HEK293 (cell line): Measurements from ENCODE around the gene UCMA.

Source experiments
- CTCF ChIA-PET: fragments of 350-600 bp; formaldehyde crosslinking; extraction: SDS; loops from one replicate; lab custom pipeline; 2021; ENCODE audit warnings: antibody characterized with exemption; lab: Yijun Ruan, JAX
- POLR2A ChIA-PET: fragments of 300-600 bp; formaldehyde crosslinking; extraction: SDS; loops from one replicate; lab custom pipeline; 2020; ENCODE audit warnings: antibody characterized with exemption, inconsistent platforms; lab: Yijun Ruan, JAX
- H3K27ac ChIP-seq: fragments of 200-500 bp; sonication (Bioruptor generic); 2 replicates; pipeline ENCODE4 v1.5.1; 2014; ENCODE audit warnings: low read depth, low read length, control low read depth, inconsistent platforms; ENCODE audit errors: extremely low read depth
- H3K36me3 ChIP-seq, 2 experiments: fragments of 200-500 bp in 1 of 2; sonication (Bioruptor generic) in 1 of 2; 1 replicate in 1 of 2; 2 replicates in 1 of 2; pipeline ENCODE4 v1.5.1; 2014 to 2017; ENCODE audit warnings: inconsistent platforms in 2 of 2, low read length in 2 of 2; ENCODE audit not compliant: control insufficient read depth in 2 of 2, insufficient read depth in 1 of 2
- H3K4me1 ChIP-seq: fragments of 200-500 bp; sonication (Bioruptor generic); 2 replicates; pipeline ENCODE4 v1.5.1; 2014; ENCODE audit warnings: mild to moderate bottlenecking, low read length, inconsistent platforms; ENCODE audit not compliant: control insufficient read depth, insufficient read depth
- H3K4me3 ChIP-seq: 2 replicates; pipeline ENCODE4 v1.5.1; 2011; ENCODE audit warnings: low read depth, mild to moderate bottlenecking, control low read depth, low read length, moderate library complexity
- H3K9me3 ChIP-seq: fragments of 200-500 bp; sonication (Bioruptor generic); 2 replicates; pipeline ENCODE4 v1.5.1; 2014; ENCODE audit warnings: low read depth, low read length, inconsistent platforms; ENCODE audit not compliant: control insufficient read depth, insufficient read depth
- CTCF ChIP-seq: fragments of 450-650 bp; formaldehyde crosslinking; IDR thresholded peaks from 2 replicates; pipeline ENCODE4 v1.5.1; 2016; ENCODE audit warnings: missing biosample characterization, missing genetic modification characterization
- EGR2 ChIP-seq: fragments of 450-650 bp; formaldehyde crosslinking; IDR thresholded peaks from 2 replicates; pipeline ENCODE4 v1.5.1; 2016; ENCODE audit warnings: low read depth, missing biosample characterization, missing genetic modification characterization
- INSM2 ChIP-seq: fragments of 450-650 bp; formaldehyde crosslinking; IDR thresholded peaks from 2 replicates; pipeline ENCODE4 v1.5.1; 2016; ENCODE audit warnings: missing biosample characterization, missing genetic modification characterization
- REST ChIP-seq: fragments of 450-650 bp; formaldehyde crosslinking; IDR thresholded peaks from 2 replicates; pipeline ENCODE4 v1.5.1; 2016; ENCODE audit warnings: missing biosample characterization, missing genetic modification characterization
- SETDB1 ChIP-seq: IDR thresholded peaks from one replicate; pipeline ENCODE4 v1.6.1; 2017; ENCODE audit warnings: mild to moderate bottlenecking, low read length, moderate library complexity, mixed read lengths; ENCODE audit not compliant: insufficient read length
- SP3 ChIP-seq: fragments of 450-650 bp; formaldehyde crosslinking; IDR thresholded peaks from 2 replicates; pipeline ENCODE4 v1.5.1; 2016; ENCODE audit warnings: missing biosample characterization, missing genetic modification characterization
- ZBTB7A ChIP-seq: fragments of 450-650 bp; formaldehyde crosslinking; IDR thresholded peaks from 2 replicates; pipeline ENCODE4 v1.5.1; 2016; ENCODE audit warnings: low read depth, missing biosample characterization, missing genetic modification characterization
- ZBTB8A ChIP-seq: fragments of 450-650 bp; formaldehyde crosslinking; IDR thresholded peaks from 2 replicates; pipeline ENCODE4 v1.5.1; 2016; ENCODE audit warnings: missing biosample characterization, missing genetic modification characterization
- ZFP3 ChIP-seq: fragments of 450-650 bp; formaldehyde crosslinking; IDR thresholded peaks from 2 replicates; pipeline ENCODE4 v1.5.1; 2016; ENCODE audit warnings: low read depth, missing biosample characterization, missing genetic modification characterization
- ZFP41 ChIP-seq: fragments of 450-650 bp; formaldehyde crosslinking; IDR thresholded peaks from 2 replicates; pipeline ENCODE4 v1.5.1; 2016; ENCODE audit warnings: missing biosample characterization, missing genetic modification characterization, borderline replicate concordance
- ZNF140 ChIP-seq: fragments of 450-650 bp; formaldehyde crosslinking; IDR thresholded peaks from 2 replicates; pipeline ENCODE4 v1.5.1; 2016; ENCODE audit warnings: missing biosample characterization, missing genetic modification characterization
- ZNF148 ChIP-seq: fragments of 450-650 bp; formaldehyde crosslinking; IDR thresholded peaks from 2 replicates; pipeline ENCODE4 v1.5.0; 2017; ENCODE audit warnings: missing biosample characterization, missing genetic modification characterization, borderline replicate concordance
- ZNF184 ChIP-seq: fragments of 450-650 bp; IDR thresholded peaks from 2 replicates; pipeline ENCODE4 v1.5.1; 2018; ENCODE audit warnings: missing biosample characterization, mild to moderate bottlenecking, missing genetic modification characterization
- ZNF211 ChIP-seq: fragments of 450-650 bp; formaldehyde crosslinking; IDR thresholded peaks from 2 replicates; pipeline ENCODE4 v1.5.1; 2016; ENCODE audit warnings: low read depth, missing biosample characterization, missing genetic modification characterization
- ZNF362 ChIP-seq: fragments of 450-650 bp; formaldehyde crosslinking; IDR thresholded peaks from 2 replicates; pipeline ENCODE4 v1.5.1; 2016; ENCODE audit warnings: missing biosample characterization, missing genetic modification characterization
- ZNF394 ChIP-seq: fragments of 450-650 bp; formaldehyde crosslinking; IDR thresholded peaks from 2 replicates; pipeline ENCODE4 v1.5.1; 2016; ENCODE audit warnings: missing biosample characterization, missing genetic modification characterization, mild to moderate bottlenecking, moderate library complexity, borderline replicate concordance
- ZNF488 ChIP-seq: fragments of 450-650 bp; formaldehyde crosslinking; IDR thresholded peaks from 2 replicates; pipeline ENCODE4 v1.5.1; 2016; ENCODE audit warnings: missing biosample characterization, missing genetic modification characterization
- ZNF555 ChIP-seq: fragments of 450-650 bp; formaldehyde crosslinking; conservative IDR thresholded peaks from 2 replicates; pipeline ENCODE4 v1.5.1; 2017; ENCODE audit warnings: missing biosample characterization, mild to moderate bottlenecking, missing genetic modification characterization, inconsistent platforms
- ZNF623 ChIP-seq: fragments of 450-650 bp; formaldehyde crosslinking; IDR thresholded peaks from 2 replicates; pipeline ENCODE4 v1.5.1; 2016; ENCODE audit warnings: missing biosample characterization, missing genetic modification characterization
- ZNF660 ChIP-seq: fragments of 450-650 bp; IDR thresholded peaks from 2 replicates; pipeline ENCODE4 v1.5.1; 2018; ENCODE audit warnings: missing biosample characterization, mild to moderate bottlenecking, missing genetic modification characterization
- ZNF670 ChIP-seq: fragments of 450-650 bp; formaldehyde crosslinking; IDR thresholded peaks from 2 replicates; pipeline ENCODE4 v1.5.1; 2016; ENCODE audit warnings: missing biosample characterization, missing genetic modification characterization, low read depth
- ZNF707 ChIP-seq: fragments of 450-650 bp; formaldehyde crosslinking; IDR thresholded peaks from 2 replicates; pipeline ENCODE4 v1.5.1; 2016; ENCODE audit warnings: missing biosample characterization, missing genetic modification characterization

The UCMA gene

GRCh38 chr10:13242260-13242659 is 8.1 kb upstream of the UCMA start (continued):
- TF ChIP-seq REST (0 out of 2 replicates have a peak, but pooled peaks have one; percentile 14), ZNF394 (tag by site-specific recombination) (peak; percentile 88), ZNF140 (0 out of 2 replicates have a peak, but pooled peaks have one; percentile 12), ZBTB8A (0 out of 2 replicates have a peak, but pooled peaks have one; percentile 30), ZNF555 (tag by site-specific recombination) (peak; percentile 36)

GRCh38 chr10:13241613-13242012 is 7.4 kb upstream of the UCMA start:
- no peak for TF ChIP-seq SETDB1
- no peak for TF ChIP-seq ZNF670 (tag by site-specific recombination)
- TF ChIP-seq ZNF623 (tag by site-specific recombination) = no peak
- no peak for TF ChIP-seq ZNF184 (tag by site-specific recombination)
- no peak for TF ChIP-seq ZNF488 (tag by site-specific recombination)
- TF ChIP-seq INSM2 (tag by site-specific recombination) = no peak
- TF ChIP-seq SP3 (tag by site-specific recombination) = no peak
- TF ChIP-seq ZFP41 (tag by site-specific recombination) = no peak
- ChIA-PET POLR2A (no interaction called here), CTCF (interaction anchor here (0.6 kb wide), 1 partner anchor 13 kb away, joined by 3 read pairs; no protein-coding TSS in a partner anchor)
- Histone ChIP-seq H3K27ac (no peak overlapping the region), H3K36me3 (no peaks in the 10 kb centered on the region), H3K4me3 (no peak overlapping the region), H3K9me3 (no peaks in the 10 kb centered on the region), H3K4me1 (no peaks in the 10 kb centered on the region)

- ChIA-PET CTCF (no interaction called here), POLR2A (no interaction called here)
- TF ChIP-seq ZNF211 (tag by site-specific recombination) (no peak), ZNF148 (no peak), EGR2 (tag by site-specific recombination) (no peak), CTCF (no peak), ZBTB7A (tag by site-specific recombination) (no peak), ZNF660 (tag by site-specific recombination) (no peak), ZFP3 (tag by site-specific recombination) (no peak), ZNF707 (no peak), ZNF362 (no peak)
- Histone ChIP-seq H3K9me3 (no peaks in the 10 kb centered on the region), H3K4me1 (no peaks in the 10 kb centered on the region), H3K4me3 (no peak overlapping the region), H3K27ac (no peak overlapping the region), H3K36me3 (no peaks in the 10 kb centered on the region)
Measured at GRCh38 chr10:13239923-13240322, 5.7 kb upstream of the UCMA start.
